GDM1 (cell line): ENCODE results near the gene GSDMA.

Experiments
- DNase-seq: peaks from one replicate; lab custom pipeline; 2025; lab: John Stamatoyannopoulos, UW

GSDMA gene

GRCh38 chr17:39960524-39961041, 2.2 kb upstream of the GSDMA start:
- DNase-seq = no peak

GRCh38 chr17:39963829-39964228, 1.0 kb downstream of the GSDMA start:
- no peak for DNase-seq

GRCh38 chr17:39965017-39965699, 2.4 kb downstream of the GSDMA start:
- DNase-seq = no peak

GRCh38 chr17:39966771-39967170, 4.0 kb downstream of the GSDMA start:
- DNase-seq = no peak

- no peak for DNase-seq
Observed at GRCh38 chr17:39968761-39969160, 6.0 kb downstream of the GSDMA start.

- DNase-seq = no peak
Observed at GRCh38 chr17:39969375-39969774, 6.6 kb downstream of the GSDMA start.

- DNase-seq = no peak
Observed at GRCh38 chr17:39970157-39970692, 7.4 kb downstream of the GSDMA start.

- no peak for DNase-seq
Observed at GRCh38 chr17:39971076-39971603, 8.3 kb downstream of the GSDMA start.

GRCh38 chr17:39972271-39972670, 9.5 kb downstream of the GSDMA start:
- DNase-seq = peak; percentile 58

GRCh38 chr17:39973496-39973895, 10.7 kb downstream of the GSDMA start:
- DNase-seq = no peak

GRCh38 chr17:39974433-39974832, 11.6 kb downstream of the GSDMA start:
- DNase-seq = no peak

- no peak for DNase-seq
Observed at GRCh38 chr17:39975801-39976200, 13.0 kb downstream of the GSDMA start.

- no peak for DNase-seq
Observed at GRCh38 chr17:39979016-39979670, 16.3 kb downstream of the GSDMA start.

GRCh38 chr17:39979893-39980350, 17.1 kb downstream of the GSDMA start:
- peak; percentile 62 for DNase-seq

GRCh38 chr17:39980351-39981206, 17.8 kb downstream of the GSDMA start, which contains the start of gene PSMD3:
TSS of gene PSMD3 (plus strand) at chr17:39980807. CDS start at chr17:39980971, 164 bp downstream.
- DNase-seq = peak; percentile 99

- DNase-seq = no peak
Observed at GRCh38 chr17:39981207-39981741, 18.5 kb downstream of the GSDMA start.

GRCh38 chr17:39981766-39982375, 19.1 kb downstream of the GSDMA start:
- no peak for DNase-seq

GRCh38 chr17:39988206-39988810, 25.5 kb downstream of the GSDMA start:
- DNase-seq = no peak

- no peak for DNase-seq
Observed at GRCh38 chr17:39994448-39994847, 31.6 kb downstream of the GSDMA start.

- DNase-seq = no peak
Observed at GRCh38 chr17:39995438-39995837, 32.6 kb downstream of the GSDMA start.

- DNase-seq = no peak
Observed at GRCh38 chr17:39996162-39996561, 33.4 kb downstream of the GSDMA start.
